Kidney (tissue), 14 donors: ENCODE measurements around the gene AHCYL2. TPM values are rescaled to one million over a fixed set of nuclear protein-coding genes. Genes with fewer than 3 reads are reported as not detected.

Experiments used
- DNase-seq, 5 donors: peaks; one replicate each; pipeline ENCODE4 v3.0.0-alpha.2; 2013 to 2020
- FAIRE-seq: peaks from 2 replicates; lab custom pipeline; 2012; peaks lifted over from hg19 to GRCh38; lab: Jason Lieb, UNC
- H3K27ac ChIP-seq, 2 donors: one replicate each; pipeline ENCODE4 v1.7.0; 2013; ENCODE audit warnings: low read depth in 2 of 2, low read length in 2 of 2, inconsistent platforms in 1 of 2
- H3K27me3 ChIP-seq: one replicate; pipeline ENCODE4 v1.7.1; 2013; ENCODE audit warnings: low read length, inconsistent platforms; ENCODE audit not compliant: control insufficient read depth, insufficient read depth
- H3K36me3 ChIP-seq, 3 donors: one replicate each; pipeline versions ENCODE4 v1.7.0 to v1.7.1; 2013; ENCODE audit warnings: low read length in 3 of 3, control low read depth in 1 of 3, inconsistent platforms in 1 of 3; ENCODE audit not compliant: insufficient read depth in 3 of 3, control insufficient read depth in 2 of 3
- H3K4me1 ChIP-seq, 3 donors: one replicate each; pipeline versions ENCODE4 v1.7.0 to v1.7.1; 2013; ENCODE audit warnings: low read length in 3 of 3, inconsistent platforms in 1 of 3, low read depth in 1 of 3; ENCODE audit not compliant: control insufficient read depth in 2 of 3, insufficient read depth in 2 of 3
- H3K4me3 ChIP-seq, 3 donors: one replicate each; pipeline versions ENCODE4 v1.7.0 to v1.8.1; 2013; ENCODE audit warnings: low read length in 3 of 3, control low read depth in 1 of 3, inconsistent platforms in 1 of 3
- H3K9ac ChIP-seq, 3 donors: one replicate each; pipeline versions ENCODE4 v1.7.0 to v1.7.1; 2013; ENCODE audit warnings: low read length in 3 of 3, control low read depth in 1 of 3, inconsistent platforms in 1 of 3
- H3K9me3 ChIP-seq, 3 donors: one replicate each; pipeline versions ENCODE4 v1.7.0 to v1.7.1; 2013; ENCODE audit warnings: low read length in 3 of 3, control low read depth in 1 of 3, inconsistent platforms in 1 of 3; ENCODE audit not compliant: control insufficient read depth in 2 of 3, insufficient read depth in 1 of 3
- CTCF ChIP-seq: IDR thresholded peaks from 3 replicates; pipeline ENCODE4 v1.5.1; 2012; ENCODE audit warnings: mild to moderate bottlenecking, moderate library complexity, borderline replicate concordance; ENCODE audit not compliant: insufficient read depth; ENCODE audit errors: extremely low read depth
- intact Hi-C: fragments of 100-400 bp; cut with DNase I; formaldehyde crosslinking; loops from one replicate; pipeline ENCODE4 v1.11.1; 2022
- polyA plus RNA-seq: library from polyadenylated mRNA; stranded (reverse); fragments of 350-450 nt; fragmentation: Illumina TruSeq; extraction: RNeasy Lipid Tissue Mini Kit (QIAGEN cat#74804); gene quantifications from one replicate; pipeline ENCODE4 v1.2.3, GENCODE V29; 2014; ENCODE audit warnings: low read depth, low replicate concordance; ENCODE audit not compliant: insufficient read depth
- total RNA-seq: library from RNA; stranded (reverse); fragmentation: NEBNext Ultra II Directional; extraction: Animal tissue kit (Norgen Biotek cat#: 25700); gene quantifications from one replicate; pipeline ENCODE4 v1.2.1, GENCODE V29; 2021
- donor health status: control.
- donor health status: control.
- donor health status: control.
- donor health status: control.
- donor health status: control.
- donor health status: DM: yes; HTN: yes; CAD: no.
- donor health status: Normal renal cell carcinoma (clear cell type).

The AHCYL2 gene
- total and polyA plus RNA-seq, 2 donors from 2014 or later, result 19.5 to 25.2 TPM

- H3K4me3 ChIP-seq, result no peak overlapping the region
- H3K4me1 ChIP-seq, result no peaks in the 10 kb centered on the region
- no peaks in the 10 kb centered on the region for H3K36me3 ChIP-seq
- DNase-seq, result peak in 2 of 5 donors; percentile 45 to 61
- no peaks in the 10 kb centered on the region for H3K9me3 ChIP-seq
- intact Hi-C loops, result no loop called here
- H3K27ac ChIP-seq, result no peak overlapping the region
- H3K9ac ChIP-seq, result no peak overlapping the region
- H3K27me3 ChIP-seq, result no peaks in the 10 kb centered on the region
- peak; percentile 91 for FAIRE-seq
- TF ChIP-seq CTCF, result peak; percentile 47
Measured at GRCh38 chr7:129343099-129343700, 118.4 kb downstream of the AHCYL2 start.

- Histone ChIP-seq H3K27ac (no peak overlapping the region), H3K4me3 (no peak overlapping the region), H3K4me1 (no peaks in the 10 kb centered on the region), H3K36me3 (no peaks in the 10 kb centered on the region), H3K9me3 (no peaks in the 10 kb centered on the region), H3K27me3 (no peaks in the 10 kb centered on the region), H3K9ac (no peak overlapping the region)
- TF ChIP-seq CTCF, result no peak
- intact Hi-C loops, result no loop called here
- FAIRE-seq (no peak), DNase-seq (no peak)
Measured at GRCh38 chr7:129347330-129347729, 122.5 kb downstream of the AHCYL2 start.

- no peak for TF ChIP-seq CTCF
- H3K4me3 ChIP-seq, result no peak overlapping the region
- no peaks in the 10 kb centered on the region for H3K4me1 ChIP-seq
- no peak overlapping the region for H3K27ac ChIP-seq
- no peaks in the 10 kb centered on the region for H3K27me3 ChIP-seq
- H3K9me3 ChIP-seq, result no peaks in the 10 kb centered on the region
- intact Hi-C loops, result no loop called here
- no peak overlapping the region for H3K9ac ChIP-seq
- no peak for DNase-seq
- FAIRE-seq, result no peak
- no peaks in the 10 kb centered on the region for H3K36me3 ChIP-seq
Measured at GRCh38 chr7:129348023-129348740, 123.4 kb downstream of the AHCYL2 start.
